CD4-positive, alpha-beta T cell treated with Interleukin-15 for 4 hours (primary cell): ENCODE results near the gene CHTOP.
"Not testable (repeated sequence)": the region's sequence is repeated elsewhere in the genome, so short reads cannot be mapped to it uniquely, and the experiment has no call there.

ENCODE experiments used
- DNase-seq: peaks from one replicate; pipeline ENCODE4 v3.0.0-alpha.2; 2020; ENCODE audit warnings: low spot score

CHTOP gene

DNA sequence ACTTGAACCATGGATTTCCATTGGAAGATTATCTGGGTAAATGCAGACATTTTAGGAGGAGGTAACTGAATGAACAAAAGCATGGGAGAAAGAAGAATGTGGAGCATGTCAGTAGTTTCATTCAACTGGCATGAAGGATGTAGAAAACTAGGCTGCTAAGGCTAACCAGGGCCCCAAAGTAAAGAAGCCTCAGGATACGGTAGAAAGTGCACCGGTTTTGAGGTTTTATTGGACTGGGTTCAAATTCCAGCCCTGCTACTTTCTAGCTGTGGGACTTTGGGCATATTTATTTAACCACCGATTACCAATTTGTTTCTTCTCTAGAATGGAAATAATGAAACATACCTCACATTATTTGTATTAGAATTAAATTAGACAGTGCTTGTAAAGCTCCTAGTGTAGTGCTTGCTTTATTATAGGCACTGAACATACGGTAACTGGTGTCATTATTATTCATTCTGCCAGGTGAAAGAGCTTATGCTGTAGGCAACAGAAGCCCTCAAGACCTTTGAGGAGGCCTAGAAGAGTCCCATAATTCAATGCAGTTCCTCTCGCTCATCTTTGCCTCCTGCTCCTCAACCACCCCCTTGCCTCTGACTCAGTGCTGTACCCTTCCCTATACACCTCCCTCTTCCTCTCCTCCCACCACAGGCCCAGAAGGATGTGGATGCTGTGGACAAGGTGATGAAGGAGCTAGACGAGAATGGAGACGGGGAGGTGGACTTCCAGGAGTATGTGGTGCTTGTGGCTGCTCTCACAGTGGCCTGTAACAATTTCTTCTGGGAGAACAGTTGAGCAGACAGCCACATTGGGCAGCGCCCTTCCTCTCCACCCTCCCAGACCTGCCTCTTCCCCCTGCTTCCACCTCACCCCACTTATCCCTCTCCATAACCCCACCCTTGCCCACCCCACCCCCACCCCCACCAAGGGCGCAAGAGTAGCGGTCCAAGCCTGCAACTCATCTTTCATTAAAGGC is 2.5 kb upstream of the CHTOP start:
- no peak for DNase-seq

DNA sequence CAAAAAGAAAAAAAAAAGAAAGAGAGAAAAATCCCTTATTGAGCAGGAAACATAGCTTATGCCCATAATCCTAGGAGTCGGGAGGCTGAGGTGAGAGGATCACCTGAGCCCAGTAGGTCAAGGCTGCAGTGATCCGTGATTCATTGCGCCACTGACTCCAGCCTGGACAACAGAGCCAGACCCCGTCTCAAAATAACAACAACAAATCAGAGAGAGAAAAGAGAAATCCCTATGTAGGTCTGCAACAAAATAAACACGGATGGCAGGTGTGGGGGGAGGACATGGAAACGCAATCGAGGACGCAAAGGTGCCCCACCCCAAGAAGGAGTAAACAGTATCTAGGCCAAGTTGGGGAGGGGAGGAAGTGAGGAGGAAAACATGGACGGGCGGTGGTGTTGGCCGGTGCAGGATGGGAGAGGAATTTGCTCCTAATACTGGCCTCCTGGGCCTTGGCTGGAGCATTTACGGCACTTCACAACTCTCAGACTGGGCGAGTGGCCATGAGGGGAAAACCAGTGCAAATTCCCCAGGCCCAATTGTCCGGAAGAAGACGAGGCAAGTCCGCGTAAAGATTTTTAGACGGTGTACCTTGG is 609 bp upstream of the CHTOP start:
- no peak for DNase-seq

- no peak for DNase-seq
Observed at GRCh38 chr1:153635872-153636271, 2.0 kb downstream of the CHTOP start.

DNA sequence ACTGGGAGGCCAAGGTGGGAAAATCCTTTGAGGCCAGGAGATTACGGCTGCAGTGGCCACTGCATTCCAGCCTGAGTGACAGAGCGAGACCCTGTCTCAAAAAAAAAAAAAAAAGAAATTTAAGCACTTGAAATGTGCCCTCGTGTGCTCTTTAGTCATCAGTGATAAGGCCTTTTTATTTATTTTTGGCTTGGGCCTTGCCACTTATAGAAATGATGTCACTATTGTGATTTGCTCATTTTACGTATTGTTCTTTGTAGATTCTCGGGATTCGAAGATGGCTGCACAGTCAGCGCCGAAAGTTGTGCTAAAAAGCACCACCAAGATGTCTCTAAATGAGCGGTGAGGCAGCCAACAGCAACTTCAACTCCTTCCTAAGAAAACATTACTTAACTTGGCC is 2.4 kb downstream of the CHTOP start:
- no peak for DNase-seq

- no peak for DNase-seq
Observed at GRCh38 chr1:153638261-153638660, 4.4 kb downstream of the CHTOP start.

DNA sequence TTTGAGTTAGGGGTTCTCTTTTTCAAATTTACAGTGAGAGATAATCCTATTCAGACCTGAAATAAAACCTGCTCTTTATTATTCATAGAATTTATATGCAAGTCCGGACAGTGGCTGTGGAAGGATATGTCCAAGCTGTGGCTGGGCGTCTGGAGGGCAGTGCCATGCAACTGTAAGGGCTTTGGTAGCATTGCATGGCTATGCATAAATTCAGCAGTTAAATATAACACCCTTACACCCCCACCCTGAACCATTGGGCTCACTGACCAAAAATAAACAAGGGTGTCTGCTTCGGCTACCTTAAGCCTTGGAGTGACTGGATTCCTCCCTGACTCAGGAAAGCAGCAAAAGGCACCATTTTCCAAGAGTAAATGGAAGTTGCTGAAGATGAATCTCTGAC is 5.4 kb downstream of the CHTOP start:
- no peak for DNase-seq

DNA sequence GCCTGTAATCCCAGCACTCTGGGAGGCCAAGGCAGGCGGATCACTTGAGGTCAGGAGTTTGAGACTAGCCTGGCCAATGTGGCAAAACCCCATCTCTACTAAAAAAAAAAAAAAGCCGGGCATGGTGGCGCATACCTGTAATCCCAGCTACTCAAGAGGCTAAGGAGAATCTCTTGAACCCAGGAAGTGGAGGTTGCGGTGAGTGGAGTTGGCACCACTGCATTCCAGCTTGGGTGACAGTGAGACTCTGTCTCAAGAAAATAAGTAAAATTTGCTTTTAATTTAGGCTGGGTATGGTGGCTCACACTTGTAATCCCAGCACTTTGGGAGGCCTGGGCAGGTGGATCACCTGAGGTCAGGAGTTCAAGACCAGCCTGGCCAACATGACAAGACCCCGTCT is 6.3 kb downstream of the CHTOP start:
- DNase-seq, result not testable (repeated sequence)

DNA sequence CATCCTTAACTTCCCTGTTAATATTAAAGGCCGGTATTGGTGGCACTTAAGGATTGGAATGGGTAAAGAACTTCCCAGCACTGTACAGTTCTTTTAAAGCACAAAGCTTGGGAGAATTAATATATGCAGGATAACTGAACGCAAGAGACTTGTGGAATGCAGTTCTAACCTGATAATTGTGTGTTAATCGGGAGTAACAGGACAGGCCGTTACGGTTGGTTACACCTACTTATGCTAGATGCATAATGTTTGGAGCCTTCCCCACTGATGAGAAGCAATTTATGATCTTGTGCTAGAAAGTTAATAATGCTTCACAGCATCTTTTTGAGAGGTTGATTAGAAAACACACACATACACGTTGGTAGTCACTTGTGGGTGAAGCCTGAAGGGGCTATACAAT is 7.0 kb downstream of the CHTOP start:
- no peak for DNase-seq

DNA sequence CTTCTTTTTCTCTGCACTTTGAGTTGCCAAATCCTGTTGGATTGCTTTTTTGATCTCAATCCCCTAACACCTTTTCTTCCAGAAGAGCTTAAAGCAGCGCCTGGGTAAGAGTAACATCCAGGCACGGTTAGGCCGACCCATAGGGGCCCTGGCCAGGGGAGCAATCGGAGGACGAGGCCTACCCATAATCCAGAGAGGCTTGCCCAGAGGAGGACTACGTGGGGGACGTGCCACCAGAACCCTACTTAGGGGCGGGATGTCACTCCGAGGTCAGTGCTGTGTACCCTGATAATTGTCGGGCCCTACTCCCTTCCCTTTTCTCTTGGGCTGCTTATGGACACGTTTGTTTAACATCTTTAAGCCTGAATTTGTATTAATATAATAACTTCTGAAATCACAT is 8.3 kb downstream of the CHTOP start:
- no peak for DNase-seq

DNA sequence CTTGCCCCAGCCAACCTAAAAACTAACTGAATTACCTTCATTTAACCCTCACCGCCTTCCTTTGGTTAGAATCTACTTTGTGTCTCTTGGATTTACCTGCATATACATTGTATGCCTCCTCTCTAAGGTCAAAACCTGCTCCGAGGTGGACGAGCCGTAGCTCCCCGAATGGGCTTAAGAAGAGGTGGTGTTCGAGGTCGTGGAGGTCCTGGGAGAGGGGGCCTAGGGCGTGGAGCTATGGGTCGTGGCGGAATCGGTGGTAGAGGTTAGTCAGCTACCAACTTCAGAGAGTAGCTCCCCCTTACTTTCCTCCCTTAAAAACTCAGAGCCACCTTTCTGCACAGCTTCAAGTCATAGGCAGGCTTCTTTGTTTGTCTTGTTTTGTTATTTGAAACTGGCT is 9.2 kb downstream of the CHTOP start:
- no peak for DNase-seq

- DNase-seq, result no peak
Observed at GRCh38 chr1:153643816-153644215, 9.9 kb downstream of the CHTOP start.

- no peak for DNase-seq
Observed at GRCh38 chr1:153646672-153647345, 12.9 kb downstream of the CHTOP start.

DNA sequence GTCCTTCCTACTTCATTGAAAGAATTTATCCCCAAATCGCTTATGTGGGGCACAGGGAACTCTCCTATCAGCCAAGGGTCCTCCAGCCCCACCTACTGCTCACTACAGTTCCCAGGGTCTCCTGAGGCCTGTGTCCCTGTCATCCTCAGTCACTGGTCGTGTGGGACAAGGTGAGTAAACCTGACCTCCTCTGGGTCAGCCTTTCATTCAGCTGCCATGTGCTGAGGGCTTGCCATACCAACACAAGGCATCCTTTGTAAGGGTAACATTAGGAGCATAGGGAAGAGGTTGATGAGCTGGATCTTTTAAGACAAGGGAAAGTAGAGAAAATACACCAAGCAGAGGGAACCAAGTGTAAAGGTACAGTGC is 13.5 kb downstream of the CHTOP start:
- DNase-seq, result no peak

DNA sequence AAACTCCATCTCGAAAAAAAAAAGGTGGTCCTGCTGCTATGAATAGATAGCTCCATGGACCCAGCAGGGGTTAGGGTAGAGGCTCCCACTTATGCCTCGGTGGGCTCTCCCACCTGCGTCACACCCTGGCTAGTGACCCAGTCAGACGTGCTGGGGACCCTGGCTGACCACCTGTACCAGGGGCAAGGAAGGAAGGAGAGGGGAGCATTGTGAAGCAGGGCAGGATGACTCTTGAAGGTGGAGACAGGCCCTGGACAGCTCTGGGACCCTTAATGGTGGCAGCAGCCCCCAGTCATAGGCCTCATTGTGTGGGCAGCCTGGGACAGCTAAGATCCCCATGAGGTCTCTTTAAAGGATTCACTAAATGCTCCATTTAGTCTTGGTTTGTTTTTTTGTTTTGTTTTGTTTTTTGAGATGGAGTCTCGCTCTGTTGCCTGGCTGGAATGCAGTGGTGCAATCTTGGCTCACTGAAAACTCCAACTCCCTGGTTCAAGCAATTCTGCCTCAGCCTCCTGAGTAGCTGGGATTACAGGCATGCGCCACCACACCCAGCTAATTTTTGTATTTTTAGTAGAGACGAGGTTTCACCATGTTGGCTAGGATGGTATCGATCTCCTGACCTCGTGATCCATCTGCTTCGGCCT is 14.3 kb downstream of the CHTOP start:
- DNase-seq, result no peak

DNA sequence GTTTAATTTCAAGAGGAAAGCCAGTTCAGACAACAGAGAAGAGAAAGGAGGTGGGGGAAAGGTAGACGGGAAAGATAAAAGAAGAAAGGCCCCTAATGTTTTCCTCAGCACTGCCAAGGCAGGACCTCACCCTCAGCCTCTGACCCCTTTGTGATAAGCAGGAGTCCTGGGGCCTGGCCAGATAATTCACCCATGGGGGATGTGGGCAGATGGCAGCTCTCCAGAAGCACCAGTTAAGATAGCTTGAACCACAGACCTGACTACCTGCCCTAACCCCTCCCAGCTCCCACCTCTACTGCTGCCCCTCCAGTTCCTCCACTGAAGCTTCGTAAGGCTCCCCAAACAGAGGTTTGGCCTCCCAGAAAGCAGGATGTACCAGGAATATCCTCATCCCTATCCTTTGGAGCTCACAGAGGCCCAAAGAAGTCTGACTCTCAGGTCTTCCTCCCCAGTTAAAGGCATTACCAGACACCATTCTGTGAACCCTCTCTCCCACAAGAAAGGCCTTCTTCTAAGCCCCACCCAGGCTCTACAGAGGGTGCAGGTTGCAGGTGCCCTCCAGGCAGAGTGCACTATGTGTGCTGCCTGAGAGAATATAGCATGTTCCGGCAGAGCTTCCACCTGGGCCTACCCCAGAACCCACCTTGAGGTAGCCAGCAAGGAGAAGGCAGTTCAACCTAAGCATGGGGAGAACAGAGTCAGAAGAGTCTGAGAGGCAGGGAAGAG is 15.4 kb downstream of the CHTOP start:
- peak; percentile 25 for DNase-seq

DNA sequence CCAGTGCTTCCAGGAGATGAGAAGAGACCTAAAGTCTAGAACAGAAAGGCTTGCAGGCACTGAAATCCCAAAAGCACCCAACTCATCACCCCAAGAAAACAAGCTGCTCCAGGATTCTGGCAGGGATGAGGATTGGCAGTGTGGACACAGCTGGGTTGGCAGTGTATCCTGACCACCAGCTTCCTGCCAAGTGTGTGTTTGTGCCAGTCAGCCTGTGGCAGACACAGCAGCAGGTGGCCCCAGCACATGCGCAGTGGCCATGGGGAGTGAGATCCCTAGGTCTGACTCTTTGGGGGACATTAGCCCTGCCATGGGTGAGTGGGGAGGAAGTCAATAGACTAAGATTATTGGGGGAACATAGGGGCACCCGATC is 16.0 kb downstream of the CHTOP start:
- no peak for DNase-seq

- no peak for DNase-seq
Observed at GRCh38 chr1:153651771-153652170, 17.9 kb downstream of the CHTOP start.

DNA sequence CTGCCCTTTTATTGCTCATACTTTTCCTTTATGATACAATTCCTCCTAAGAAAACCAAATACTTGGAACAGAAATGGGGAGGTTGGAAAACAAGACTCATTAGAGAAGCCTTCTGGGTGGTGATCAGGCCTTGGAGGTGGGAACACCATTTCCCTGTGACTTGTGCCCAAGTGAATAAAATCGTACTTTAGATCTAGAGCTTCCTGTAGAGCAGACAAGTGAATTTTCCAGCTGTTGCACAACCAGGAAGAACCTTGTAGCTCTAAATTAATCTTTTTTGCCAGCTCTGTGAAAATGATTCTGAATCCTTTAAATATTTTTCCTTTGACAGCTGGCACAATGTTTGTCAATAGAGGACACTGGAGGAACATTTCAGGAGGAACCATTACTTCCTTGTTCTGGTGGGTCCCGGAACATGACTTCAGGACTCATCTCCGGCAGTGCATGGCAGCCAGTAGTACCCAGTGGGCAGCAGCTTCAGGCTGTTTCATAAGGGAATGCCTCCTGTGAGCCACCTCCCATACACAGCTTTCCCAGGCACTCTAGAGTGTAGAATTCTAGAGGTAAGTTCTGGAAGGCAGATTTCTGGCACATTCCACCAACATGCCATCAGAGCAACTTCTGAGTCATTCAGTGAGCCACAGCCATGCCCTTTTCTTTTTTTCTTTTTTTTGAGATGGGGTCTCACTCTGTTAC is 19.1 kb downstream of the CHTOP start:
- DNase-seq, result no peak

- DNase-seq, result no peak
Observed at GRCh38 chr1:153655333-153655732, 21.5 kb downstream of the CHTOP start.

DNA sequence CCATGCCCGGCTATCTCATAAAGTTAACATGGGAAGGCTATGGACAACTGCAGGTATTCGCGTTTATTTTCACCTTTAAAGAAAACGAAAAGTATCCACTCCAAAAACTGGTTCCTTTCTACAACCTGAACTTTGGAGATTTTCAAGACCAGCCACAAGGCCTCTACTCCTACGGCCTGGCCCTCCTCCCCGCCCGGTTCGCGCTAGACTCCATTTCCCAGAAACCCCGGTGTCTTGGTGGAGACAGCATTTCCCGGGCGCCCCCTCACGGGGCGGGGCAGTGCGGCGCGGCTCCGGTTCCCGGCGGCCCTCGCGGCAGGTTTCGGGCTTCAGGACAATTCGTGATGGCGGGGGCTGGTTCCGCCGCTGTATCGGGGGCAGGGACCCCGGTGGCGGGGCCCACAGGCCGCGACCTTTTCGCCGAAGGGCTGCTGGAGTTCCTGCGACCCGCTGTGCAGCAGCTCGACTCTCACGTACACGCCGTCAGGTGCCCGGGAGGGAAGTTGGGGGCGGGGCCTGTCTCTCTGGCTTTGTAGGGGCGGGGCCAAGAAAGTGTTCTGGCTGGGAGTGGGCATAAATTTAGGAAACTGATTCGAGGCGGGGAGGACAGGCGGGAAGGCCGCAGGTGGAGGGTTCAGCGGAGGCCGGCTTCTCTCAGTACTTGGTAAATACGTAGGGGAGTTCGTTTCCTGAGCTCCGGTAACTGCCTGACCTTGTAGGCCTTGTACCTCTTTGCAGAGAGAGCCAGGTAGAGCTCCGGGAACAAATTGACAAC is 24.7 kb downstream of the CHTOP start, which contains the start of gene SNAPIN:
TSS of gene SNAPIN (plus strand) at position 304 of the 775 bp plus-strand sequence. CDS start at position 345, 41 bp downstream.
- DNase-seq, result peak; percentile 89
